Heart left ventricle (tissue), 16 donors: Measurements from ENCODE around the gene SOCS4. TPM values are rescaled to one million over a fixed set of nuclear protein-coding genes. Genes with fewer than 3 reads are reported as not detected.

Experiments
- ATAC-seq, 4 donors: fragments of 200-7000 bp; cut with Tn5 transposase; one replicate each; pipeline ENCODE4 v1.9.1; 2020 to 2022; ENCODE audit warnings: moderate library complexity in 4 of 4, mild to moderate bottlenecking in 3 of 4, moderate number of reproducible peaks in 1 of 4
- DNase-seq, 5 donors: peaks; one replicate each; pipeline ENCODE4 v3.0.0-alpha.2; 2020
- H3K27ac ChIP-seq, 12 donors: fragments of 200-600 bp; sonication (generic) in 4 of 12; one replicate each; pipeline versions ENCODE4 v1.5.0 to v1.8.0; 2016 to 2022; ENCODE audit warnings: mild to moderate bottlenecking in 2 of 12
- H3K27me3 ChIP-seq, 9 donors: fragments of 200-600 bp; sonication (generic) in 2 of 9; one replicate each; pipeline versions ENCODE4 v1.5.1 to v1.8.0; 2016 to 2022; ENCODE audit warnings: mild to moderate bottlenecking in 3 of 9
- H3K36me3 ChIP-seq, 9 donors: fragments of 200-600 bp; sonication (generic) in 2 of 9; one replicate each; pipeline versions ENCODE4 v1.5.0 to v1.8.0; 2018 to 2022; ENCODE audit warnings: mild to moderate bottlenecking in 2 of 9
- H3K4me1 ChIP-seq, 12 donors: fragments of 200-600 bp; sonication (generic) in 4 of 12; one replicate each; pipeline versions ENCODE4 v1.5.0 to v1.8.0; 2016 to 2022; ENCODE audit warnings: mild to moderate bottlenecking in 3 of 12
- H3K4me3 ChIP-seq, 12 donors: fragments of 200-600 bp; sonication (generic) in 4 of 12; one replicate each; pipeline versions ENCODE4 v1.5.0 to v1.8.0; 2017 to 2022; ENCODE audit warnings: mild to moderate bottlenecking in 9 of 12, moderate library complexity in 4 of 12
- H3K9me3 ChIP-seq, 12 donors: fragments of 200-600 bp; sonication (generic) in 4 of 12; one replicate each; pipeline versions ENCODE4 v1.5.0 to v1.8.0; 2016 to 2022; ENCODE audit warnings: mild to moderate bottlenecking in 1 of 12
- POLR2A ChIP-seq, 2 donors: fragments of 450-650 bp; IDR thresholded peaks; one replicate each; pipeline ENCODE4 v1.6.1; 2017; ENCODE audit warnings: antibody characterized with exemption in 2 of 2, mild to moderate bottlenecking in 2 of 2, moderate library complexity in 2 of 2
- WGBS, 4 donors: extraction: QIAGEN DNeasy Blood & Tissue Kit in 2 of 4; methylation state at CpG; one replicate each; pipeline versions ENCODE4 v1.1.5 to v1.1.7; 2013 to 2018; 5-methylcytosine and 5-hydroxymethylcytosine counted together
- intact Hi-C, 10 donors: fragments of 100-400 bp; cut with DNase I; formaldehyde crosslinking; loops; one replicate each; pipeline versions ENCODE4 v1.11.1 to v1.14.2; 2022
- polyA plus RNA-seq, 2 donors: library from polyadenylated mRNA; stranded (reverse); fragments of 200-250 nt; gene quantifications; one replicate each; pipeline ENCODE4 v1.2.3, GENCODE V29; 2013
- total RNA-seq, 9 donors: library from RNA; depleted of rRNA in 2 of 9; stranded (reverse); fragments of >200 nt in 2 of 9; fragmentation: NEBNext Ultra II Directional in 3 of 9; extraction: Animal tissue kit (Norgen Biotek cat#: 25700) in 3 of 9; gene quantifications; one replicate each; pipeline versions ENCODE4 v1.1.0 to v1.2.4, GENCODE V29; 2016 to 2023
- TF ChIP-seq, protein P1 (sequence below), 12 donors: fragments of 200-600 bp; sonication (generic) in 4 of 12; IDR thresholded peaks; one replicate each; pipeline versions ENCODE4 v1.5.0 to v1.8.0; 2018 to 2022; ENCODE audit warnings: antibody characterized with exemption in 12 of 12, mild to moderate bottlenecking in 5 of 12
- donor health status: ischemic (EF 13 %, LVEDD 7.1; RV severe dilation, severe dysfunction).
- donor health status: healthy with polysubstance abuse.
- donor health status: DM: no; HTN: yes; CAD: no.
- donor health status: DM: no; HTN: no; CAD: no.
- donor health status: ischemic (EF 25% LVEDD 6.9; RV normal size, moderate dysfunction).
- donor health status: ischemic (EF 25% LVEDD 5.7; RV mildly dilated, moderate dysfunction).
- donor health status: healthy.
- donor health status: DM: yes; HTN: yes; CAD: no.
- donor health status: ischemic (EF 35%, LVEDD 5.7; RV mildly dilated, moderate dysfunction).
- donor health status: nonischemic (EF 11% LVEDD 7.7; RV severe dilation, severe dysfunction).
- donor health status: DM: yes; HTN: yes; CAD: no.
- donor health status: PGD.
- donor health status: ischemic (EF 29% LVEDD 5.4; RV normal size, mild dysfunction).
- donor health status: nonischemic (EF 23%, LVEDD 6.1; RV moderate dilation, normal function).

SOCS4 gene
- total and polyA plus RNA-seq, 11 donors = 3.7 to 20.7 (median 13.8) TPM

GRCh38 chr14:55070981-55071411 lies 44.0 kb downstream of the SOCS4 start:
- Histone ChIP-seq H3K36me3 (peaks cover 0 to 19% (median 13%) of the 10 kb centered on the region in 9 donors), H3K4me3 (no peak overlapping the region), H3K27ac (peak overlapping the region in 9 of 12 donors; percentile 44 to 79 (median 58)), H3K9me3 (no peaks in the 10 kb centered on the region), H3K4me1 (peaks cover 0 to 45% (median 21%) of the 10 kb centered on the region in 12 donors), H3K27me3 (no peaks in the 10 kb centered on the region)
- TF ChIP-seq, protein P1, sequence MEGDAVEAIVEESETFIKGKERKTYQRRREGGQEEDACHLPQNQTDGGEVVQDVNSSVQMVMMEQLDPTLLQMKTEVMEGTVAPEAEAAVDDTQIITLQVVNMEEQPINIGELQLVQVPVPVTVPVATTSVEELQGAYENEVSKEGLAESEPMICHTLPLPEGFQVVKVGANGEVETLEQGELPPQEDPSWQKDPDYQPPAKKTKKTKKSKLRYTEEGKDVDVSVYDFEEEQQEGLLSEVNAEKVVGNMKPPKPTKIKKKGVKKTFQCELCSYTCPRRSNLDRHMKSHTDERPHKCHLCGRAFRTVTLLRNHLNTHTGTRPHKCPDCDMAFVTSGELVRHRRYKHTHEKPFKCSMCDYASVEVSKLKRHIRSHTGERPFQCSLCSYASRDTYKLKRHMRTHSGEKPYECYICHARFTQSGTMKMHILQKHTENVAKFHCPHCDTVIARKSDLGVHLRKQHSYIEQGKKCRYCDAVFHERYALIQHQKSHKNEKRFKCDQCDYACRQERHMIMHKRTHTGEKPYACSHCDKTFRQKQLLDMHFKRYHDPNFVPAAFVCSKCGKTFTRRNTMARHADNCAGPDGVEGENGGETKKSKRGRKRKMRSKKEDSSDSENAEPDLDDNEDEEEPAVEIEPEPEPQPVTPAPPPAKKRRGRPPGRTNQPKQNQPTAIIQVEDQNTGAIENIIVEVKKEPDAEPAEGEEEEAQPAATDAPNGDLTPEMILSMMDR (IDR thresholded peaks at IDR 0.05) = no peak
- no peak for TF ChIP-seq POLR2A (IDR thresholded peaks at IDR 0.05)
- DNase-seq (no peak), ATAC-seq (no peak)
- 76 to 80% (median 78%) methylated on average over 4 of the region's 4 CpGs for WGBS, 4 donors
- intact Hi-C loops = no loop called here

GRCh38 chr14:55071870-55072640 lies 45.0 kb downstream of the SOCS4 start:
- DNase-seq = peak in 4 of 5 donors; percentile 37 to 81 (median 57)

GRCh38 chr14:55073856-55074255 lies 46.8 kb downstream of the SOCS4 start:
- TF ChIP-seq, protein P1 (IDR thresholded peaks at IDR 0.05) = no peak
- no peak for TF ChIP-seq POLR2A (IDR thresholded peaks at IDR 0.05)
- peak overlapping the region in 1 of 12 donors; percentile 8 for H3K27ac ChIP-seq
- WGBS, 4 donors = 22 to 35% (median 31%) methylated on average over 2 of the region's 2 CpGs
- no peaks in the 10 kb centered on the region for H3K9me3 ChIP-seq
- intact Hi-C loops = no loop called here
- ATAC-seq (no peak), DNase-seq (no peak)
- no peaks in the 10 kb centered on the region for H3K27me3 ChIP-seq
- no peaks in the 10 kb centered on the region for H3K36me3 ChIP-seq
- H3K4me1 ChIP-seq = peaks cover 0 to 45% (median 21%) of the 10 kb centered on the region in 12 donors
- no peak overlapping the region for H3K4me3 ChIP-seq

More at GRCh38 chr14:55071870-55072640, 45.0 kb downstream of the SOCS4 start:
- WGBS, 4 donors = 18 to 21% (median 19%) methylated on average over 10 of the region's 10 CpGs
- Histone ChIP-seq H3K36me3 (peaks cover 0 to 12% (median 6%) of the 10 kb centered on the region in 9 donors), H3K9me3 (no peaks in the 10 kb centered on the region), H3K4me1 (peaks cover 0 to 45% (median 21%) of the 10 kb centered on the region in 12 donors), H3K27ac (peak overlapping the region; percentile 36 to 79 (median 58)), H3K4me3 (peak overlapping the region in 1 of 12 donors; percentile 10), H3K27me3 (no peaks in the 10 kb centered on the region)
- peak; percentile 94 to 96 (median 96) for ATAC-seq
- intact Hi-C loops = no loop called here
- TF ChIP-seq, protein P1 (IDR thresholded peaks at IDR 0.05) = no peak
- TF ChIP-seq POLR2A (IDR thresholded peaks at IDR 0.05) = no peak

GRCh38 chr14:55074662-55075061 lies 47.6 kb downstream of the SOCS4 start:
- no peaks in the 10 kb centered on the region for H3K27me3 ChIP-seq
- intact Hi-C loops = no loop called here
- DNase-seq (no peak), ATAC-seq (no peak)
- H3K9me3 ChIP-seq = no peaks in the 10 kb centered on the region
- H3K36me3 ChIP-seq = no peaks in the 10 kb centered on the region
- TF ChIP-seq, protein P1 (IDR thresholded peaks at IDR 0.05) = no peak
- TF ChIP-seq POLR2A (IDR thresholded peaks at IDR 0.05) = no peak
- peaks cover 0 to 45% (median 21%) of the 10 kb centered on the region in 12 donors for H3K4me1 ChIP-seq
- 16 to 23% (median 20%) methylated on average over 5 of the region's 5 CpGs for WGBS, 4 donors
- no peak overlapping the region for H3K4me3 ChIP-seq
- H3K27ac ChIP-seq = peak overlapping the region in 1 of 12 donors; percentile 28
